ENCODE results near the gene FAM222A. TPM values are rescaled to one million over a fixed set of nuclear protein-coding genes. Genes with fewer than 3 reads are reported as not detected.

Gene FAM222A
- total and polyA plus RNA-seq, 2 of the 8 experiments (the other 6 are each of a cell fraction or from before 2014, with no cell fraction given), result 0.94 to 1.1 TPM

DNA sequence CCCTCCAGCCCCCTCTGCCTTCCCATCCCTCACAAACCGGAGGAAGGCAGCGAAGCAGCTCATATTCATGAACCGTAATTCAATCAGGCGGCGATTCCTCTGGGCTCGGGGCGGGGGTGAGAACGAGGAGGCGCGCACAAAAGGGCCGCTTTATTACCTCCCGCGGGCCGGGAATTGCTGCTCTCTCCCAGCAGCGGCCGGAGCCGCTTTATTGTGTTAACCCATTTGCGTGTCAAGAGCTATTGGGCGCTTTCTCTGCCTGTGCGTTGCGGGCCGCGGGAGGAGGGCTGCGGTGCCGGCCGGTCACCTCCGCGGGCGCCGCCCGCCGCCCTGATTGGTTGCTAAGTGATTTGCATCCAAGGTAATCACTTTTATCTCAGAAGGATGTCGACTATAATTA is 4.8 kb downstream of the FAM222A start:
- Histone ChIP-seq H2BK12ac (ENCODE audit: low read depth, low read length) (no peak overlapping the region), H3K79me2 (ENCODE audit: control insufficient read depth in 1 of 2, insufficient read depth in 2 of 2, low read length in 2 of 2) (no peaks in the 10 kb centered on the region), H3K9ac (replicated peaks in 1 of 4; ENCODE audit: extremely low read depth in 1 of 4, low read depth in 3 of 4, low read length in 3 of 4) (no peak overlapping the region), H3K4me1 (replicated peaks in 1 of 4; ENCODE audit: control insufficient read depth in 3 of 4, insufficient read depth in 4 of 4, low read length in 3 of 4) (peaks cover 0 to 33% (median 15%) of the 10 kb centered on the region in 4 experiments; a peak in 6 of 7 replicates), H3K4me3 (ENCODE audit: extremely low read depth in 1 of 4, insufficient read depth in 2 of 4, low read depth in 3 of 4, low read length in 4 of 4) (peak overlapping the region; percentile 10 to 47 (median 22); a peak in 6 of 8 replicates), H3K4me2 (ENCODE audit: insufficient read depth in 1 of 2, low read depth in 2 of 2, low read length in 2 of 2) (peak overlapping the region; percentile 59 to 67), H3K14ac (ENCODE audit: insufficient read length) (no peak overlapping the region), H2AK5ac (ENCODE audit: low read depth, low read length) (no peak overlapping the region), H3K27ac (ENCODE audit: low read depth, low read length) (no peak overlapping the region), H3K79me1 (ENCODE audit: low read depth, low read length) (no peaks in the 10 kb centered on the region), H4K8ac (ENCODE audit: extremely low read depth, insufficient read depth, low read length) (no peak overlapping the region), H2BK5ac (ENCODE audit: low read depth, low read length) (no peak overlapping the region), H4K5ac (ENCODE audit: insufficient read length, low read depth, low read length) (no peak overlapping the region), H2BK15ac (ENCODE audit: low read length) (no peak overlapping the region), H4K91ac (replicated peaks; ENCODE audit: insufficient read length, low read length) (no peak overlapping the region), H4K20me1 (replicated peaks in 1 of 2; ENCODE audit: control insufficient read depth in 1 of 2, insufficient read depth in 2 of 2, low read length in 2 of 2) (peaks cover 2 to 10% of the 10 kb centered on the region in 2 experiments), H3K9me3 (ENCODE audit: insufficient read depth in 2 of 2, low read depth in 1 of 2, low read length in 1 of 2) (no peaks in the 10 kb centered on the region), H3K36me3 (ENCODE audit: control insufficient read depth in 2 of 4, insufficient read depth in 4 of 4, low read length in 3 of 4) (no peaks in the 10 kb centered on the region), H3K23me2 (ENCODE audit: low read depth, low read length) (peaks cover 10% of the 10 kb centered on the region; the same call in 1 of the 2 replicates), H2BK20ac (ENCODE audit: low read length) (no peak overlapping the region), H3K27me3 (replicated peaks in 1 of 4; ENCODE audit: control insufficient read depth in 3 of 4, extremely low read depth in 1 of 4, insufficient read depth in 3 of 4, low read length in 3 of 4) (peaks cover 4 to 41% (median 39%) of the 10 kb centered on the region in 4 experiments), H2AFZ (ENCODE audit: low read length) (no peak overlapping the region), H3K18ac (ENCODE audit: extremely low read depth, low read length) (no peak overlapping the region; the same call in 1 of the 2 replicates), H3K23ac (ENCODE audit: insufficient read length) (no peak overlapping the region), H2BK120ac (replicated peaks; ENCODE audit: low read depth, low read length) (no peak overlapping the region), H3K56ac (replicated peaks; ENCODE audit: insufficient read length, low read depth, low read length) (no peak overlapping the region), H3K4ac (replicated peaks; ENCODE audit: insufficient read length, low read depth, low read length) (no peak overlapping the region)
- ChIA-PET POLR2A (ENCODE audit: partially characterized antibody) (interaction anchor here (1.5 to 2.0 kb wide), 2 partner anchors 16 to 20 kb away, joined by 6 to 7 read pairs; no protein-coding TSS in a partner anchor), CTCF (ENCODE audit: partially characterized antibody) (interaction anchor here (0.8 to 7.4 kb wide), 17 partner anchors 9 to 143 kb away, joined by 3 to 64 read pairs (median 4); no protein-coding TSS in a partner anchor)
- FAIRE-seq (no peak), DNase-seq (ENCODE audit: low read depth in 1 of 2, low spot score in 2 of 2) (peak in 1 of 2 experiments; percentile 68)
- TF ChIP-seq KDM4A (IDR thresholded peaks at IDR 0.05; ENCODE audit: low read depth, low read length, severe bottlenecking) (peak; percentile 13), HDAC2 (IDR thresholded peaks at IDR 0.05; ENCODE audit: borderline replicate concordance in 1 of 2, low read depth in 2 of 2, low read length in 2 of 2) (0 out of 4 replicates have a peak, but pooled peaks of 1 of the 2 experiments have one; percentile 38), TAF7 (optimal IDR thresholded peaks at IDR 0.05; ENCODE audit: borderline replicate concordance, low read depth, low read length) (no peak), MAFK (IDR thresholded peaks at IDR 0.05; ENCODE audit: low read depth, low read length) (no peak), SIN3A (conservative IDR thresholded peaks at IDR 0.05 in 1 of 2, IDR thresholded peaks at IDR 0.05 in 1 of 2; ENCODE audit: low read depth in 1 of 2, low read length in 2 of 2) (no peak), SP2 (IDR thresholded peaks at IDR 0.05; ENCODE audit: low read length) (no peak), TAF1 (IDR thresholded peaks at IDR 0.05; ENCODE audit: low read depth, low read length) (0 out of 2 replicates have a peak, but pooled peaks have one; percentile 13), MAX (IDR thresholded peaks at IDR 0.05) (no peak), TEAD4 (IDR thresholded peaks at IDR 0.05; ENCODE audit: low read depth, low read length) (no peak), EZH2 (IDR thresholded peaks at IDR 0.05; ENCODE audit: low read depth, low read length, severe bottlenecking) (no peak)
- 3% methylated on average over 32 of the region's 33 CpGs; no CpG with 5 or more reads in 1 of the 2 experiments for WGBS, 2 experiments (ENCODE audit: extremely low coverage in 1 of 2, insufficient coverage in 1 of 2, insufficient read length in 1 of 2, insufficient replicate concordance in 2 of 2, low coverage in 1 of 2, low lambda C conversion rate in 2 of 2, missing lambda C conversion rate in 1 of 2)
